Activated T-cell treated with anti-CD3 and anti-CD28 coated beads, Interleukin-2, amount 50 U/mL, for 24 hours (primary cell): ENCODE measurements around the gene BCL10.

ENCODE experiments used
- DNase-seq: peaks from one replicate; pipeline ENCODE4 v3.0.0-alpha.2; 2020
- H3K27ac Mint-ChIP-seq: 2 replicates; pipeline ENCODE4 v1.8.0; 2020; ENCODE audit warnings: mild to moderate bottlenecking, mixed read lengths
- H3K27me3 Mint-ChIP-seq: 2 replicates; pipeline ENCODE4 v1.8.0; 2020; ENCODE audit warnings: mixed read lengths
- H3K36me3 Mint-ChIP-seq: 2 replicates; pipeline ENCODE4 v1.8.0; 2020; ENCODE audit warnings: low read depth, mixed read lengths
- H3K4me1 Mint-ChIP-seq: 2 replicates; pipeline ENCODE4 v1.8.0; 2020; ENCODE audit warnings: low read depth, mixed read lengths
- H3K4me3 Mint-ChIP-seq: 2 replicates; pipeline ENCODE4 v1.8.0; 2020; ENCODE audit warnings: mild to moderate bottlenecking, moderate library complexity, mixed read lengths
- H3K9me3 Mint-ChIP-seq: 2 replicates; pipeline ENCODE4 v1.8.0; 2020; ENCODE audit warnings: mixed read lengths

Gene BCL10

GRCh38 chr1:85276215-85276977 lies at the start of gene BCL10:
Gene BCL10, minus strand, starts transcription at chr1:85276632. Its CDS starts 280 bp downstream, at chr1:85276352.
- peaks cover 56% of the 10 kb centered on the region for H3K4me1 Mint-ChIP-seq
- DNase-seq = peak; percentile 98
- H3K27me3 Mint-ChIP-seq = peaks cover 7% of the 10 kb centered on the region
- peak within 1 kb of the TSS; percentile 86 for H3K4me3 Mint-ChIP-seq
- H3K27ac Mint-ChIP-seq = peak within 1 kb of the TSS; percentile 95
- H3K36me3 Mint-ChIP-seq = peaks cover 40% of the 10 kb centered on the region
- no peaks in the 10 kb centered on the region for H3K9me3 Mint-ChIP-seq

DNA sequence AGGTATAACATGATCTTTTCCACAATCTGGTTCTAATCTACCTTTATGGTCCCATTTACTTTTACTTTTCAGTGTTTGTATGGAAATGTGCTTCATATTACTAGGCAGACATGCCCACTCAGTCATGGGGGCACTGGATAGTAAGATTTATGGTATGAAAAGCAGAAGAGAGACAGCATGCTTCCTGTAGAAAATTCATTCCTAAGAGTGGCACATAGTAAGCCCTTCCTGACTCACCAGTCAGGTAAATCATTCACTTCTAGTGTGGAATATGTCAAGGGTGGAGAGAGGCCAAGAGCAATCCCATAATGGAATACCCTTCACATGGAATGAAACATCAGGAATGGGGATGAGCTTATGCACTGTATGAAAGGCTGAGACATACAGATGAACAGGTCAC lies 49.5 kb upstream of the BCL10 start:
- Mint-ChIP-seq H3K36me3 (no peaks in the 10 kb centered on the region), H3K27ac (no peak overlapping the region), H3K4me3 (no peak overlapping the region), H3K9me3 (no peaks in the 10 kb centered on the region), H3K4me1 (peaks cover 6% of the 10 kb centered on the region), H3K27me3 (peaks cover 48% of the 10 kb centered on the region)
- no peak for DNase-seq

- peaks cover 13% of the 10 kb centered on the region for H3K4me1 Mint-ChIP-seq
- H3K4me3 Mint-ChIP-seq = no peak overlapping the region
- no peaks in the 10 kb centered on the region for H3K36me3 Mint-ChIP-seq
- no peaks in the 10 kb centered on the region for H3K9me3 Mint-ChIP-seq
- DNase-seq = no peak
- no peak overlapping the region for H3K27ac Mint-ChIP-seq
- peaks cover 49% of the 10 kb centered on the region for H3K27me3 Mint-ChIP-seq
These were observed 47.3 kb upstream of the BCL10 start for GRCh38 chr1:85323770-85324169.

GRCh38 chr1:85322655-85323054 lies 46.2 kb upstream of the BCL10 start:
- H3K36me3 Mint-ChIP-seq = no peaks in the 10 kb centered on the region
- no peak overlapping the region for H3K4me3 Mint-ChIP-seq
- no peaks in the 10 kb centered on the region for H3K9me3 Mint-ChIP-seq
- no peak overlapping the region for H3K27ac Mint-ChIP-seq
- DNase-seq = no peak
- H3K27me3 Mint-ChIP-seq = peaks cover 55% of the 10 kb centered on the region
- H3K4me1 Mint-ChIP-seq = peaks cover 13% of the 10 kb centered on the region

GRCh38 chr1:85321237-85321964 lies 45.0 kb upstream of the BCL10 start:
- DNase-seq = no peak
- Mint-ChIP-seq H3K27me3 (peaks cover 67% of the 10 kb centered on the region), H3K27ac (no peak overlapping the region), H3K4me1 (peaks cover 13% of the 10 kb centered on the region), H3K9me3 (no peaks in the 10 kb centered on the region), H3K36me3 (no peaks in the 10 kb centered on the region), H3K4me3 (no peak overlapping the region)

DNA sequence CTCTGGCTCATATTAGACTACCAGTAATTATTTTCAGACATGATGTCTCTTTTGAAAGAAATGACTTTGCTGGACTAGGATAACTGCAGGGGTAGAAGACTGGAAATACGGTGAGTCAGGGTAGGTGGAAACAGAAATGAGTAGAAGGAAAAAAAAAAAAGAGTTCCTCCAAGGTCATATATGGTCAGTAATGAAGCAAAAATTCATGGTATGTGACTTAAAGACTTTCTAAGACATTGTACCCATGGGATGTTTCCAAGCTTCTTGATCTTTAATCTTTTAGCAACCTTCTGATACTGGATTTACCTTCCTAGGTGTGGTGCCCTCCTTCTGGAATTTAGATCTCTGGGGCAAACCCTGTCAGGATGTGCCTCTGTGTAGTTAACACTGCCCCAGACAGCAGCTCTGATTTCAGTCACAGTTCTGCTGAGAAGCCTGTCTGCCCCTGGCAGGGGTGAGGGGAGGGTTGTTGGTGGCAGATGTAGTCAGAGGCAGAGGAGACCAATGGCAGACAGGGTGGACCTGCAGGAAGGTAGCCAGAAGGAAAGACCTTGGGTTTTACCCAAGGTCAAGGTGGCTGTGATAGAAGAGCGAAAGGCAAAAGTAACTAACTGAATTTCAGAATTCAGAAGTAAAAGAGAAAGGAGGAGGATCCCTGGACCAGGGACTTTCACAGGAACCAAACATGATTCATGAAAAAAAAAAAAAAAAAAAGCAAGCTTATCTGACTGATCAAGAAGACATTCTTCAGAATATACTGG lies 44.1 kb upstream of the BCL10 start:
- H3K4me1 Mint-ChIP-seq = peaks cover 13% of the 10 kb centered on the region
- H3K36me3 Mint-ChIP-seq = no peaks in the 10 kb centered on the region
- H3K9me3 Mint-ChIP-seq = no peaks in the 10 kb centered on the region
- no peak for DNase-seq
- no peak overlapping the region for H3K27ac Mint-ChIP-seq
- peaks cover 69% of the 10 kb centered on the region for H3K27me3 Mint-ChIP-seq
- no peak overlapping the region for H3K4me3 Mint-ChIP-seq

- peaks cover 65% of the 10 kb centered on the region for H3K27me3 Mint-ChIP-seq
- DNase-seq = no peak
- peaks cover 13% of the 10 kb centered on the region for H3K4me1 Mint-ChIP-seq
- no peak overlapping the region for H3K27ac Mint-ChIP-seq
- no peaks in the 10 kb centered on the region for H3K36me3 Mint-ChIP-seq
- no peaks in the 10 kb centered on the region for H3K9me3 Mint-ChIP-seq
- no peak overlapping the region for H3K4me3 Mint-ChIP-seq
These were observed 43.5 kb upstream of the BCL10 start for GRCh38 chr1:85319931-85320330.

- Mint-ChIP-seq H3K36me3 (no peaks in the 10 kb centered on the region), H3K27me3 (peaks cover 65% of the 10 kb centered on the region), H3K4me1 (peaks cover 13% of the 10 kb centered on the region), H3K9me3 (no peaks in the 10 kb centered on the region), H3K4me3 (no peak overlapping the region), H3K27ac (no peak overlapping the region)
- DNase-seq = no peak
These were observed 43.1 kb upstream of the BCL10 start for GRCh38 chr1:85319491-85319890.

DNA sequence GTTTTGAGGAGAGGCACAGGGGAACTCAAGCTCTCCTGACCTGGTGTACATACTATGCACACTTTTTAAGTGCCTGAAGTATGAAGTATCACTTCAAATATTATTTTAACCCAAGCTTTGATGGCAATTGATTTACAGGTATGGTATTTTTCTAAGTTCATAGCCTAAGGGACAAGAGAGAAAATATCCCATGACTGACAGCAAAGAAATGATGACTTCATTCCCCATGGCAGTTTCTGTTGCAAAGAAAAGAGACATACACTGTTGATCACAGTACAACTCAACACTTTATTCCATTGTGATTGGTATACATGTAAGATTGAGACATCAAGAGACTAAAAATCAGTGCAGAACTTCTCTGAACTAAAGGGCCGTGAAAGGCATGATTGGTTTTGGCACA lies 41.8 kb upstream of the BCL10 start:
- Mint-ChIP-seq H3K4me3 (no peak overlapping the region), H3K27me3 (peaks cover 69% of the 10 kb centered on the region), H3K36me3 (no peaks in the 10 kb centered on the region), H3K27ac (no peak overlapping the region), H3K9me3 (no peaks in the 10 kb centered on the region), H3K4me1 (peaks cover 13% of the 10 kb centered on the region)
- DNase-seq = no peak

GRCh38 chr1:85317560-85317959 lies 41.1 kb upstream of the BCL10 start:
- Mint-ChIP-seq H3K27ac (no peak overlapping the region), H3K36me3 (no peaks in the 10 kb centered on the region), H3K4me1 (peaks cover 13% of the 10 kb centered on the region), H3K9me3 (no peaks in the 10 kb centered on the region), H3K27me3 (peaks cover 74% of the 10 kb centered on the region), H3K4me3 (no peak overlapping the region)
- no peak for DNase-seq

DNA sequence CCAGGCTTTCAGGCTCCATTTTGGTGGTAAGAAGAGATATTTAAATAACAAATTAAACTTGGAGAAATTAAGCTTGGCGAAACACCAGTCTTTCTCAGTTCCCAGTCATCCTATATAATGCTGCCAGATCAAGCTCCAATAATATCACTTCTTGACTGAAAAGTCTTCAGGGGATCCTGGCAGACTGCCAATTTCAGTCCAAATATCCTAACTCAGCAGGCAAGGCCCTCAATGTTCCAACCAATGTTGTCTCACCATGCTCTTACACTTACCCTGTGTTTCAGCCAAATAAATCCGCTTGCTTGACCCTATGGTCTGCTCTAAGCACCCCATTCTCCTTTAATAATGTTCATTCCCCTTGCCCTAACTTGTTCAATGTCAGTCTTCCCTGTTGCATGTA lies 39.9 kb upstream of the BCL10 start:
- peaks cover 11% of the 10 kb centered on the region for H3K4me1 Mint-ChIP-seq
- no peaks in the 10 kb centered on the region for H3K9me3 Mint-ChIP-seq
- H3K4me3 Mint-ChIP-seq = no peak overlapping the region
- H3K27ac Mint-ChIP-seq = no peak overlapping the region
- peaks cover 82% of the 10 kb centered on the region for H3K27me3 Mint-ChIP-seq
- no peak for DNase-seq
- H3K36me3 Mint-ChIP-seq = no peaks in the 10 kb centered on the region

DNA sequence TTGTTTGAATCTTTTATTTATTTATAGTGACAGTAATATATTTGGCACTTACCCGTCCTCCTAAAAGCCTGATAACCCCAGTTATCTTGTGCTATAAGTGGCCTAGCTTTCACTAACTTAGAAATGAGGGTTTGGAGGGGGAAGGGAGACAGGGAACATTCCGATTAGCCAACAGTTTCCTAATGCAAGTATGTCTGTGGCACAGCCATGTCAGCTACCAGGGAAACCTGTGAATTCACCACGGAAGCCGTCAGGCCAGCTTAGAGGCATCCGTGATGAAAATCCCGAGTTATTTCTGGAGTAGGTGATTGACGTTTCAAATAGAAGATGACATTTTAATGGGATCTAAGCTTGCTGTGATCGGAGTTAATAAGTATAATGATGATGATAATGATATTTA lies 39.4 kb upstream of the BCL10 start:
- peaks cover 6% of the 10 kb centered on the region for H3K4me1 Mint-ChIP-seq
- H3K27ac Mint-ChIP-seq = no peak overlapping the region
- no peak for DNase-seq
- no peak overlapping the region for H3K4me3 Mint-ChIP-seq
- no peaks in the 10 kb centered on the region for H3K9me3 Mint-ChIP-seq
- H3K27me3 Mint-ChIP-seq = peaks cover 83% of the 10 kb centered on the region
- no peaks in the 10 kb centered on the region for H3K36me3 Mint-ChIP-seq

DNA sequence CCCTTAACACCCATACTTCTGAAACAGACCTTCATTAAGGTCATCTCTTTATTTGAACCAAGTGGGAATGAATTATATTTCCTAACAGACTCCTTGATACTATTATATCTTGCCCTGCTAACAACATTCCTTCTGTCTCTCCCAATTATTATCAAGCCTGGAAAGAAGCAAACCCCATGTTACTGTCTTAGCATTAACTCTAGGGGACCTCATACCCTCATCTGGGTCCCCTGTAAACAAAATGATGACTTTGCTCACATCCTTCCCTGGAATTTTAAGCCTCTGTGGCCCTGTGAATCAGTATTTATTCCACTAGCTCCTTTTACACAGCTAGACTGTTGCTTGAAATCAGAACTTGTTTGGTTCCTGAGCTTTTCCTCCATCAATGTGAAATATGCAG lies 38.3 kb upstream of the BCL10 start:
- Mint-ChIP-seq H3K9me3 (no peaks in the 10 kb centered on the region), H3K4me3 (no peak overlapping the region), H3K27me3 (peaks cover 83% of the 10 kb centered on the region), H3K36me3 (no peaks in the 10 kb centered on the region), H3K4me1 (no peaks in the 10 kb centered on the region), H3K27ac (no peak overlapping the region)
- no peak for DNase-seq

- no peak overlapping the region for H3K4me3 Mint-ChIP-seq
- H3K27me3 Mint-ChIP-seq = peaks cover 85% of the 10 kb centered on the region
- H3K36me3 Mint-ChIP-seq = no peaks in the 10 kb centered on the region
- no peaks in the 10 kb centered on the region for H3K9me3 Mint-ChIP-seq
- DNase-seq = no peak
- H3K27ac Mint-ChIP-seq = no peak overlapping the region
- no peaks in the 10 kb centered on the region for H3K4me1 Mint-ChIP-seq
These were observed 37.7 kb upstream of the BCL10 start for GRCh38 chr1:85313888-85314696.
